ENCODE measurements around the gene RABL2A. TPM values are rescaled to one million over a fixed set of nuclear protein-coding genes. Genes with fewer than 3 reads are reported as not detected.
"Not testable (repeated sequence)": the region's sequence is repeated elsewhere in the genome, so short reads cannot be mapped to it uniquely, and the experiment has no call there.

Gene RABL2A
- total RNA-seq, 1 experiment from 2014 or later: 11.4 TPM

DNA sequence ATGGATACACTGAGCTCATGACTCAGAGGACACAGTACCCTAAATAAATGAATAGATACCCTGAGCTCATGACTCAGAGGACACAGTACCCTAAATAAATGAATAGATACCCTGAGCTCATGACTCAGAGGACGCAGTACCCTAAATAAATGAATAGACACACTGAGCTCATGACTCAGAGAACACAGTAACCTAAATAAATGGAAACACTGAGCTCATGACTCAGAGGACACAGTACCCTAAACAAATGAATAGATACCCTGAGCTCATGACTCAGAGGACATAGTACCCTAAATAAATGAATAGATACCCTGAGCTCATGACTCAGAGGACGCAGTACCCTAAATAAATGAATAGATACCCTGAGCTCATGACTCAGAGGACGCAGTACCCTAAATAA, 25.5 kb downstream of the RABL2A start:
- not testable (repeated sequence) for H2BK120ac ChIP-seq (ENCODE audit: low read depth, low read length, poor library complexity, severe bottlenecking); H3K27me3 ChIP-seq (ENCODE audit: insufficient read depth, low read length); H2AK5ac ChIP-seq (ENCODE audit: insufficient read length, low read length); H3K23me2 ChIP-seq (ENCODE audit: insufficient read length, low read depth, low read length, poor library complexity, severe bottlenecking); H3T11ph ChIP-seq (ENCODE audit: low read length); H3K56ac ChIP-seq (ENCODE audit: insufficient read length, low read depth, low read length); H3K4me1 Mint-ChIP-seq; H3K23ac ChIP-seq (ENCODE audit: insufficient read length, low read depth, low read length); H2BK12ac ChIP-seq (ENCODE audit: insufficient read length, low read depth, low read length); DNase-seq; H3K9me3 ChIP-seq (ENCODE audit: control insufficient read depth, low read depth, low read length); H3K4me1 ChIP-seq (ENCODE audit: insufficient read depth, low read length); H4K8ac ChIP-seq (replicated peaks; ENCODE audit: insufficient read length, low read depth, low read length); H3K79me1 ChIP-seq (ENCODE audit: insufficient read depth, low read depth, low read length, poor library complexity, severe bottlenecking); H3K27ac Mint-ChIP-seq; H4K20me1 ChIP-seq (ENCODE audit: control insufficient read depth, insufficient read depth, insufficient read length); H2AFZ ChIP-seq (ENCODE audit: low read length); H3K79me2 ChIP-seq (ENCODE audit: insufficient read depth, low read length); H3K14ac ChIP-seq (ENCODE audit: insufficient read depth, low read length); H3K9ac ChIP-seq (ENCODE audit: extremely low read depth, insufficient read length, low read length); H2BK20ac ChIP-seq (ENCODE audit: low read depth, low read length, poor library complexity, severe bottlenecking); H3K18ac ChIP-seq (ENCODE audit: insufficient read length, low read depth, low read length); H4K5ac ChIP-seq (ENCODE audit: insufficient read length, low read depth, low read length); H3K4ac ChIP-seq (ENCODE audit: low read depth, low read length); H2BK5ac ChIP-seq (ENCODE audit: insufficient read length, low read length); H3K36me3 Mint-ChIP-seq (ENCODE audit: insufficient read depth in 1 of 3, low read depth in 3 of 3); H3K4me2 ChIP-seq (ENCODE audit: insufficient read depth, insufficient read length, low read length); H2BK15ac ChIP-seq (ENCODE audit: low read depth, low read length); H3K27ac ChIP-seq (ENCODE audit: insufficient read length, low read depth, low read length); H3K4me3 Mint-ChIP-seq; H4K91ac ChIP-seq (ENCODE audit: insufficient read length, low read depth, low read length)
- WGBS (ENCODE audit: extremely low coverage, insufficient read length, low lambda C conversion rate): no CpG with 5 or more reads among the region's 3 CpGs
- Mint-ChIP-seq H3K9me3 (peaks cover 9 to 28% of the 10 kb centered on the region in 2 experiments), H3K27me3 (ENCODE audit: low read depth) (peaks cover 48% of the 10 kb centered on the region)

DNA sequence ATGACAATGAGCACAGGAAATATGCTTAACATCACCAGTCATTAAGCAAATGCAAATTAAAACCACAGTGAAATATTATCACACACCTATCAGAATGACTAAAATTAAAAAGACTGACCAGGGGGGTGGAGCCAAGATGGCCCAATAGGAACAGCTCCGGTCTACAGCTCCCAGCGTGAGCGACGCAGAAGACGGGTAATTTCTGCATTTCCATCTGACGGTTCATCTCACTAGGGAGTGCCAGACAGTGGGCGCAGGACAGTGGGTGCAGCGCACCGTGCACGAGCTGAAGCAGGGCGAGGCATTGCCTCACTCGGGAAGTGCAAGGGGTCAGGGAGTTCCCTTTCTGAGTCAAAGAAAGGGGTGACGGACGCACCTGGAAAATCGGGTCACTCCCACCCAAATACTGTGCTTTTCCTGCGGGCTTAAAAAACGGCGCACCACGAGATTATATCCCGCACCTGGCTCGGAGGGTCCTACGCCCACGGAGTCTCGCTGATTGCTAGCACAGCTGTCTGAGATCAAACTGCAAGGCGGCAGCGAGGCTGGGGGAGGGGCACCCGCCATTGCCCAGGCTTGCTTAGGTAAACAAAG, 29.1 kb downstream of the RABL2A start:
- peaks cover 20 to 42% of the 10 kb centered on the region in 2 experiments for H3K9me3 Mint-ChIP-seq

More for the DNA sequence above, 29.1 kb downstream of the RABL2A start:
- H3K18ac ChIP-seq (ENCODE audit: insufficient read length, low read depth, low read length); H3T11ph ChIP-seq (ENCODE audit: low read length); H2AFZ ChIP-seq (ENCODE audit: low read length); H3K23me2 ChIP-seq (ENCODE audit: insufficient read length, low read depth, low read length, poor library complexity, severe bottlenecking); H3K23ac ChIP-seq (ENCODE audit: insufficient read length, low read depth, low read length); H3K4ac ChIP-seq (ENCODE audit: low read depth, low read length); H2BK5ac ChIP-seq (ENCODE audit: insufficient read length, low read length); H3K9ac ChIP-seq (ENCODE audit: extremely low read depth, insufficient read length, low read length); H3K79me1 ChIP-seq (ENCODE audit: insufficient read depth, low read depth, low read length, poor library complexity, severe bottlenecking); H4K20me1 ChIP-seq (ENCODE audit: control insufficient read depth, insufficient read depth, insufficient read length); H2BK12ac ChIP-seq (ENCODE audit: insufficient read length, low read depth, low read length); H4K8ac ChIP-seq (replicated peaks; ENCODE audit: insufficient read length, low read depth, low read length); H3K27ac ChIP-seq (ENCODE audit: insufficient read length, low read depth, low read length); H3K4me1 ChIP-seq (ENCODE audit: insufficient read depth, low read length); H4K5ac ChIP-seq (ENCODE audit: insufficient read length, low read depth, low read length); H3K56ac ChIP-seq (ENCODE audit: insufficient read length, low read depth, low read length); H3K27me3 ChIP-seq (ENCODE audit: insufficient read depth, low read length); DNase-seq; H2BK15ac ChIP-seq (ENCODE audit: low read depth, low read length); H3K4me1 Mint-ChIP-seq; H3K9me3 ChIP-seq (ENCODE audit: control insufficient read depth, low read depth, low read length); H4K91ac ChIP-seq (ENCODE audit: insufficient read length, low read depth, low read length); H2BK120ac ChIP-seq (ENCODE audit: low read depth, low read length, poor library complexity, severe bottlenecking); H3K79me2 ChIP-seq (ENCODE audit: insufficient read depth, low read length); H2AK5ac ChIP-seq (ENCODE audit: insufficient read length, low read length); H3K14ac ChIP-seq (ENCODE audit: insufficient read depth, low read length); H2BK20ac ChIP-seq (ENCODE audit: low read depth, low read length, poor library complexity, severe bottlenecking): not testable (repeated sequence)
- peaks cover 67% of the 10 kb centered on the region for H3K27me3 Mint-ChIP-seq (ENCODE audit: low read depth)
- H3K27ac Mint-ChIP-seq: peak overlapping the region in 1 of 3 experiments; percentile 93; a peak in 2 of 7 replicates
- H3K4me2 ChIP-seq (ENCODE audit: insufficient read depth, insufficient read length, low read length): peak overlapping the region; percentile 33
- H3K36me3 Mint-ChIP-seq (ENCODE audit: insufficient read depth in 1 of 3, low read depth in 3 of 3): peaks cover 0 to 10% (median 5%) of the 10 kb centered on the region in 3 experiments; a peak in 5 of 7 replicates
- WGBS (ENCODE audit: extremely low coverage, insufficient read length, low lambda C conversion rate): no CpG with 5 or more reads among the region's 27 CpGs
- peak overlapping the region; percentile 80 to 90 for H3K4me3 Mint-ChIP-seq

All from H9 (cell line).